ENCODE results near the gene FREM1.

DNA sequence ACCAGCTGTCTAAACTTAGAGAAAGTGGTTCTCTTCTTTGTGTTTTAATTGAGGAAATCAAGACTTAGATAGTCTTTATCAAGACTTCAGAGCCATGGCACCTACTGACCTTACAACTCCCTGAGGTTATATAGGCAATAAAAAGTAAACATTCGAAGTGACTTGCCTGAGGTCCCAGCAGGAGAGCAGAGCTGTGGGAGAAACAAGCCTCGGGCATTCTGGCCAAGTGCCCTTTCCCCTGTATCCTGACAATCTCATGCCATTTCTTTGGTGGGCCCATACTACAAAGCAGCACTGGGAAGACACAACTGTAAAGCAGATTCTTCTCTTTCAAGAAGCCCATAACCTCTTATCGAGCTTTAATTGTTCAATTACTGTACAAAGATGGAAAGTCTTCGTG lies 23.1 kb downstream of the FREM1 start:
- TF ChIP-seq, protein P1, sequence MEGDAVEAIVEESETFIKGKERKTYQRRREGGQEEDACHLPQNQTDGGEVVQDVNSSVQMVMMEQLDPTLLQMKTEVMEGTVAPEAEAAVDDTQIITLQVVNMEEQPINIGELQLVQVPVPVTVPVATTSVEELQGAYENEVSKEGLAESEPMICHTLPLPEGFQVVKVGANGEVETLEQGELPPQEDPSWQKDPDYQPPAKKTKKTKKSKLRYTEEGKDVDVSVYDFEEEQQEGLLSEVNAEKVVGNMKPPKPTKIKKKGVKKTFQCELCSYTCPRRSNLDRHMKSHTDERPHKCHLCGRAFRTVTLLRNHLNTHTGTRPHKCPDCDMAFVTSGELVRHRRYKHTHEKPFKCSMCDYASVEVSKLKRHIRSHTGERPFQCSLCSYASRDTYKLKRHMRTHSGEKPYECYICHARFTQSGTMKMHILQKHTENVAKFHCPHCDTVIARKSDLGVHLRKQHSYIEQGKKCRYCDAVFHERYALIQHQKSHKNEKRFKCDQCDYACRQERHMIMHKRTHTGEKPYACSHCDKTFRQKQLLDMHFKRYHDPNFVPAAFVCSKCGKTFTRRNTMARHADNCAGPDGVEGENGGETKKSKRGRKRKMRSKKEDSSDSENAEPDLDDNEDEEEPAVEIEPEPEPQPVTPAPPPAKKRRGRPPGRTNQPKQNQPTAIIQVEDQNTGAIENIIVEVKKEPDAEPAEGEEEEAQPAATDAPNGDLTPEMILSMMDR (IDR thresholded peaks at IDR 0.05; ENCODE audit: insufficient read depth, low read depth, low read length): no peak
- no peak for TF ChIP-seq EZH2 (IDR thresholded peaks at IDR 0.05; ENCODE audit: insufficient read depth, low read length)
